HG03442 (cell line): ENCODE data around the gene CCDC61.

Experiments
- ATAC-seq: cut with Tn5 transposase; IDR thresholded peaks from one replicate; pipeline ENCODE4 v1.9.1; 2021; ENCODE audit warnings: mild to moderate bottlenecking, moderate library complexity; ENCODE audit not compliant: unreplicated experiment

Gene CCDC61

DNA sequence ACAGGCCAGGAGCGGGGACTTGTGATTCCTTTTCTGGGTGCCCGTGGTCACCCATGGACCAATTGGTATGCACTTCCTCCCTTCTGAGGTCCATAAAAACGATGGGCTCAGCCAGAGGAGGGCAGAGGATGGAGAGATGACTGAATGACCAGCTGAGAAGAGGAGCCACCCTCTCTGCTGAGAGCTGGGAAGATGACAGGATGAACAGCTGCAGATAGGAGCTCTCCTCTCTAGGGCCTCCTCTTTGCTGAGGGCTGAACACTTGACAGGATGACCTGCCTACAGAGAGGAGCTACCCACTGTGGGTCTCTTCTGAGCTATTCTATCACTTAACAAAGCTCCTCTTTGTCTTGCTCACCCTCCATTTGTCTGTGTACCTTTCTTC, 41.5 kb downstream of the CCDC61 start:
- ATAC-seq = no peak

DNA sequence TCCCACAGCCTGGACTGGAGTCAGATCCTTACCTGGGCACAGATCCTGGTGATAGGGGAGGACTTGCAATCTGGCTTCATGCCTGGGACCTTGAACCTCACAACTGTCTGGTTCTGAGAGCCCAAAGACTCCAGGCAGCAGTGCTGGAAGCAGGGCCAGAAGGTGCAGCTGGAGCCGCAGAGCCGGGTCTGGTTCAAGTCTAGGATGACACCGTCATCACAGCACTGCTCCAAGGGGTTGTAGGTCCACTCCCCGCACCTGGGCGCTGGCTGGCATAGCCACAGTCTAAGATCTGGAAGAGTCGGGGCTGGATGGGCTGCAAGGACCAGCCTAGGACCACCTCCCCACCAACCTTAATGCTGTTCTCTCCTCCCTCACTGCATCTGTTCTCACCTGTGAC, 44.9 kb downstream of the CCDC61 start:
- ATAC-seq = no peak

DNA sequence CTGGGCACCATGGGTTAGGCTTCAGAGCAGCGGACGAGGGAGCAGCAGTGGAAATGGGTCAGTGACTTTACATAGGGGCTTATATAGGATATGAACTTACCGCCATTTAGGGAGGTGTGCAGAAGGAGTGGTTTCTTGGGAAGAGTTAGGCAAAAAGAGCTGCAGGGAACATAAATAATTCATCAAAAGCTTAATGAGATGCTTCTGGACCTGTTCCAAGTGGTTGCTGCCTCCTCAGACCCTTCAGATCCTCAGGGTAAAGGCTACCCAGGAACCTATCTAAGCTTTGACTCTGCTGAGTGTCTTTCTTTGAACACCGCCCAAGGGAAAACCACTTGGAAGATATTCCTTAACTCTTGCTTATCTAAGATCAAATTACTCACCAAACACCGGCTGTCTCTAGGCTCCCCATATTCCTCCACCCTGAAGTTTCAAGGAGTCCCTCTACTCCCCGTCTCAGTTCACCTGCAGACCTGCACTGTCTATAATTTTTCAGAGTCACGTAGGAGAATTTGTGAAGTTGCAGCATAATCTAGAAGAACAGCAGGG, 45.8 kb downstream of the CCDC61 start, which contains the start of gene IGFL4:
Gene IGFL4 (minus strand): TSS at position 51 of the 549 bp plus-strand sequence. CDS start 40 bp downstream, at position 11.
- ATAC-seq = no peak

DNA sequence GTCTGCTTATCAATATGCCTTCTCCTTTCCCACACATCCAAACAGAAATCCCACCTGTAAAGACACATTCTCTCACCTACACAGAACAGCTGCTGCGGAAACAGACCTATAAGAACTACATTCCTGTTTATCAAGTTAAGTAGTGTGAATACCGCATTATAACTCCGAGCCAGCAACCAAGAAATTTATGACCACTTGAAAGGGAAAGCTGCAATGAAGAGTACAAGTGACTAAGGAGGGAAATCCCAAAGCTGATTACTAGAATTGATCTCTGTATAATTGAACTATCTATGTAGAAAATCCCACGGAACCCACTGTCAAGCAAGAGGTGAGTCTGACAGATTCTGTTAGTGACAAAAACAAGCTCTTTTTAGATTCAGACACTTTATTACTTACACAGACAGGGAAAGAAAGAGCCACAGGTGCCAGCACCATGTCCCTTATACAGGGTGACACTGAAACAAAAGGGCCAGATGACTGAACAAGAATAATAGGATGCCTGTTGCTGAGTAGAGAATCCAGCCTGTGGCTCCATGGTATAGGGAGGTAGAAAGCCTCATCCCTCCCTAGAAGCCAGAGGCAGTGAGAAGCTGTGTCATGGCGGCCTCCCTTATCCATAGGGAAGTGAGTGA, 47.1 kb downstream of the CCDC61 start:
- ATAC-seq = no peak

DNA sequence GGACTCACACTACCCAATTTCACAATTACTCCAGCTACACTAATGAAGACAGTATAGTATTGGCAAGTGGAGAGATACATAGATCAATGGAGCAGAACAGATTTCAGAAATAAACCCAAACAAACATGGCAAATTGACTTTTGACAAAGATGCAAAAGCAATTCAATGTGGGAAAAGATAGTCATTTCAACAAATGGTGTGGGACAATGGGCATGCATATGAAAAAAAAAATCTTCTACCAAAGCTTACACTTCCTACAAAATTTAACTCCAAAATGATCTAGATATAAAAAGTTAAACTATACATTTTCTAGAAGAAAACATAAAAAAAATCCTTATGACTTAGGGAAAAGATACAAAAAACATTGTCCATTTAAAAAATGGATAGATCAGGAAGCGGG, 48.3 kb downstream of the CCDC61 start:
- ATAC-seq = no peak

DNA sequence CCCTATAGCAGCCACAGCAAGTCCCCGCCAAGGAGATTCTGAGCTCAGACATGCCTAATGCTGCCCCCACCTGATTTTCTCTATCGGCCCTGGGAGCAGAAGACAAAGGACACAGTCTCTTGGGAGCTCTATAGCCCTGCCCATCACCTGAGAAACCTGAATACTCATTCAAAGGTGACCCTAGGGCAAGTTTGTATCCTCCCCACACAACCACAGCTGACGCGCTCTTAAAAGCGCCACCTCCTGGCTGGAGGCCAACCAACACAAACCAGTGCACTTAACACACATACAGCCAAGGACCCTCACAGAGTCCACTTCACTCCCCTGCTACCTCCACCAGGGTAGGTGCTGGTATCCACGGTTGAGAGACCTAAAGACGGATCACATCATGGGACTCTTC, 54.3 kb downstream of the CCDC61 start:
- no peak for ATAC-seq

DNA sequence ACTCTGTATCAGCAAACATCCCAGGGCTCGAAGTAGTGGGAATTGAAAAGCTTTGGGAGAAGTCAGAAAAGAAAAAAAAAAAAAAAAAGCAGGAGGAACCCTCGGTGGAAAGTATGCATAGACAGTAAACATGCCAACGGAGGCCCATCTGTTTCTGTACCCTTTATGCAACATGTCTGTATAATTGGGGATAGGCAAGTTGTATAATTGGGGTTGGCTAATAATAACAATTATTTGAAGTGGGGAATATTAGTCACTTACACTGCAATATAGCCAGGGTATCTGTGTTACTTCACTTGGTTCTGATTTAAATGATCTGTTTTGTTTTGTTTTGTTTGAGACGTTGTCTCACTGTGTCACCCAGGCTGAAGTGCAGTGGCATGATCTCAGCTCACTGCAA, 57.6 kb downstream of the CCDC61 start:
- no peak for ATAC-seq

DNA sequence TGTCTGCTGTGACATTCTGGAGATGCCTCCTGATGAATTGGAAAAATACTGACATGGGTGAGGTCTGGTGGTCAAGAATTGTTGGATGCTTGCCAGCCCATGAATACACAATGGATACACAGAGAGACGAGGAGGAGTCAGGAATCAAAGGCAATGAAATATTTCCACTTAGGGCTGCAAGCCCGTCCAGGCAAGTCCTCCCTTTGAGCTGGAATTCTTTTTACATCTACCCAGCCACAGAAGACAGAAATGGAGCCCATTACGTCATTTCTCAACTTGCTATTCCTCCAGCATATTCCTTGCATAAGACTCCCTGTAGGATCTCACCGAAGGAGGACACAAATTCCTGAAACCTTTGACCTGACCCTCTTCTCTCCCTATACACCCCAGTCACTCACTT, 61.3 kb downstream of the CCDC61 start:
- no peak for ATAC-seq

DNA sequence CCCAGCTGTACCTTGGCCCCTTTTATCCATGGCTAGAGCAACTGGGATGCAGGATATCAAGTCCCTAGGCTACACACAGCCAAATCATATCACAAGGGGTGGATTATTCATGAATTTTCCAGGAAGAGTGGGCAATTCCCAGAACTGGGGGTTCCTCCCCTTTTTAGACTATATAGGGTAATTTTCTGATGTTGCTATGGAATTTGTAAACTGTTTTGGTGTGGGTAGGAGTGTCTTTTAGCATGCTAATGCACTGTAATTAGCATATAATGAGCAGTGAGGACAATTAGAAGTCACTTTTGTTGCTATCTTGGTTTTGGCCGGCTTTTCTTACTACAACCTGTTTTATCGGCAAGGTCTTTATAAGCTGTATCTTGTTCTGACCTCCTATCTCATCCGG, 63.5 kb downstream of the CCDC61 start:
- no peak for ATAC-seq

DNA sequence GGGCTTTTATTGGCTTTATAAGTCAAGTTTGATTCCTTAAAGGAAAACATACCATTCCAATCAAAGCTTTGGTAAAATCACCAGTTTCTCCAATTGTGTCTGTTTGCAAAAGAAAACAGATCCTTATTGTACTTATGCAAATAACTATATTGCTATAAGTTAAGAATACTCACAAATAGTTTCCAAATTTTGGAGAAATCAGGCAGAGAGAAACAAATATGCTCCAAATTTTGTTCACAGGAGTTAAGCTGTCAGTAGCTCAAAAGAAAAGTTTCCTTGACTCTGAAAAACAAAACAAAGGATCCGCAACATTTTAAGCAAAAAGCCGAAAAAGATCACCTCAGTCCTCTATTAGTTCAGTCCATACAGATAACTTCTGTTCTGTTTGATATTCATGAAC, 64.7 kb downstream of the CCDC61 start:
- ATAC-seq = no peak

DNA sequence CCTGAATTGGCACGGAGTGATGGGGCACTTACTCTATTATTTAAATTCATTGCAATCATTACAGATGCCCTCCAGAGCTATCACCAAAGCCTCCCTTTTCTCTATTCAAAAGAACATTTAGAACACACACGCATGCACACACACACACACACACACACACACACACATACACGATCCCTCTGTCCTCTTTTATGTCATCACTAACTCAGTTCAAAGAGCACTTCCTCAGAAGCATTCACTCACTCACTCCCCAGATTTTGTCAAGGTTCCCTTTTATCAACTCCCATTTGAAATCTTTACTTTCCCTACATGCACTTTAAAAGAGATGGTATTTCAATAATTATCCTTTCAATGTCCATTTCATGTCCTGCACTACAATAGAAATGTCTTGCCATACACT, 67.9 kb downstream of the CCDC61 start:
- no peak for ATAC-seq

DNA sequence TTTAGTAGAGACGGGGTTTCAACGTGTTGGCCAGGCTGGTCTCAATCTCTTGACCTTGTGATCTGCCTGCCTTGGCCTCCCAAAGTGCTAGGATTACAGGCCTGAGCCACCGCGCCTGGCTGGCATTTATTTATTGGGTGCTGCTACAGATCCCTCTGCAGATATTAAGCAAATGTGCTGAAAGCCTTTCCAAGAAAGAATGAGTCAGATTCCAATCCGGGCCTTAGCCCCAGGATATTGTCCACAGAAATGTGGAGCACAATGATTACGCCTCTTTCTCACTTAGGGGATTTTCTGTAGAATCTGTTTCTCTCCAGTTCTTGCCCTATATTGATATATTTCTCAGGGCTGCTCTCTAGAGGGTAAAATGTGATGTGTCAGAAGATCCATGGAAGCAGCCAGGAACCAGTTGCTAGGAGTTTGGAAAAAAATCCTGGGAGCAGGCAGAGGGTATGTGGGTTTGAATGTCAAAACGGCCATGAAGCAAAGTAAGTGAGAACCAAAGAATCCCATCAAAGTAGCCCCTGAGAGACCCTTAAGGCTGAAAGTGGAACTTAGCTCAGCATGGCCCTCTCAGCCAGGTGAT, 70.3 kb downstream of the CCDC61 start:
- no peak for ATAC-seq

DNA sequence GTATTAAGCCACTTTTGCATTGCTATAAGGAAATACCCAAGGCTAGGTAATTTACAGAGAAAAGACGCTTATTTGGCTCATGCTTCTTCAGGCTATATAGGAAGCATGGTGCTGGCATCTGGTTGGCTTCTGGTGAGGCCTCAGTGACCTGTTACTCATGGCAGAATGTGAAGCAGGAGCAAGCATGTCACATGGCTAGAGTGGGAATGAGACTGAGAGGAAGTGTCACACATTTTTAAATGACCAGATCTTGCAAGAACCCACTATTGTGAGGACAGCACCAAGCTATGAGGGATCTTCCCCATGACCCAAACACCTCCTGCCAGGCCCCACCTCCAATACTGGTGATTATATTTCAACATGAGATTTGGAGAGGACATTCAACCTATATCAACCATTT, 71.2 kb downstream of the CCDC61 start:
- ATAC-seq = no peak

DNA sequence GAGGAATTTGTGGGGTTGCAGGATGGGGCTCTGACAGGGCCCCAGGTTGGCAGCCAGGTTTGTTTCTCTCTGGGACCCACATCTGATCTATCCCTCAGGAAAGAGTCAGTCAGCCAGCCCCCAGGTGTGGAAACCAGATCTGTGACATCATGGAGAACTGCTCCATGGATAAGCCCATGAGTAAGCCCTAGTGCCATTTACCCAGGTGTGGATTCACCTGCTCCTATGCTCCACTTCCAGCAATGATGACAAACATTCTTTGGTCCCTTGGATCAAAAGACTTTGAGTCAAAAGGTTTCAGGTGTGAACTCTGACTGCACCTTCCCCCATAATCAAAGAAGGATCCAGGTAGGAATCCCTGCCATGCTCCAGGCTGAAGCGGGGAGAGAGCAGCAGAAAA, 72.4 kb downstream of the CCDC61 start:
- ATAC-seq = no peak
